Epithelial cell of esophagus (primary cell): Measurements from ENCODE around the gene QSOX1.

ENCODE experiments used
- DNase-seq: peaks from one replicate; pipeline ENCODE4 v3.0.0; 2010; ENCODE audit warnings: low read depth
- H3K4me3 ChIP-seq: 2 replicates; pipeline ENCODE4 v1.5.1; 2011; ENCODE audit warnings: mild to moderate bottlenecking, low read length, control low read depth
- CTCF ChIP-seq: IDR thresholded peaks from 2 replicates; pipeline ENCODE4 v1.5.1; 2011; ENCODE audit warnings: low read depth, mild to moderate bottlenecking, low read length, control low read depth, inconsistent platforms; ENCODE audit not compliant: insufficient read depth; ENCODE audit errors: missing control alignments

QSOX1 gene

GRCh38 chr1:180232521-180233043, 77.9 kb downstream of the QSOX1 start:
- no peak overlapping the region for H3K4me3 ChIP-seq
- no peak for DNase-seq
- no peak for TF ChIP-seq CTCF

GRCh38 chr1:180233191-180234011, 78.7 kb downstream of the QSOX1 start:
- no peak overlapping the region for H3K4me3 ChIP-seq
- DNase-seq = no peak
- TF ChIP-seq CTCF = no peak

GRCh38 chr1:180234369-180235076, 79.9 kb downstream of the QSOX1 start:
- no peak for TF ChIP-seq CTCF
- no peak overlapping the region for H3K4me3 ChIP-seq
- DNase-seq = no peak

GRCh38 chr1:180235077-180235501, 80.4 kb downstream of the QSOX1 start:
- H3K4me3 ChIP-seq = no peak overlapping the region
- no peak for DNase-seq
- no peak for TF ChIP-seq CTCF

GRCh38 chr1:180235502-180236239, 81.0 kb downstream of the QSOX1 start:
- H3K4me3 ChIP-seq = no peak overlapping the region
- DNase-seq = no peak
- no peak for TF ChIP-seq CTCF

GRCh38 chr1:180236698-180237509, 82.2 kb downstream of the QSOX1 start:
- H3K4me3 ChIP-seq = no peak overlapping the region
- TF ChIP-seq CTCF = no peak
- DNase-seq = no peak
